SU-DHL-6 (cell line): ENCODE data around the gene FOXC1.

Experiments
- H2AFZ ChIP-seq: fragments of 200-600 bp; sonication (generic); 2 replicates; pipeline ENCODE4 v1.6.1; 2014; ENCODE audit warnings: low read depth, mild to moderate bottlenecking, moderate library complexity, mixed read lengths, antibody characterized with exemption, low read length; ENCODE audit not compliant: severe bottlenecking
- H3F3A ChIP-seq: fragments of 200-600 bp; shearing (Covaris generic); 2 replicates; pipeline ENCODE4 v1.6.0; 2016; ENCODE audit warnings: antibody characterized with exemption, mild to moderate bottlenecking; ENCODE audit not compliant: insufficient read depth
- H3K27ac ChIP-seq: fragments of 200-600 bp; sonication (generic); 2 replicates; pipeline ENCODE4 v1.5.1; 2016; ENCODE audit warnings: low read depth, mild to moderate bottlenecking, low read length, moderate library complexity, mixed read lengths
- H3K27me3 ChIP-seq: fragments of 200-600 bp; sonication (generic), shearing (Covaris generic); 2 replicates; pipeline ENCODE4 v1.6.0; 2014; ENCODE audit warnings: mild to moderate bottlenecking, low read length
- H3K36me3 ChIP-seq: fragments of 200-600 bp; sonication (generic); 2 replicates; pipeline ENCODE4 v1.6.1; 2014; ENCODE audit warnings: mild to moderate bottlenecking, low read length, mixed read lengths
- H3K4me2 ChIP-seq: fragments of 300-600, 200-600 bp; shearing (Covaris generic), sonication (generic); 2 replicates; pipeline ENCODE4 v1.6.0; 2014; ENCODE audit warnings: low read length, low read depth, mild to moderate bottlenecking; ENCODE audit not compliant: poor library complexity, severe bottlenecking
- H3K4me3 ChIP-seq: fragments of 200-600 bp; sonication (generic); 2 replicates; pipeline ENCODE4 v1.5.1; 2014; ENCODE audit warnings: antibody characterized with exemption, low read length, mild to moderate bottlenecking, mixed read lengths; ENCODE audit not compliant: insufficient read depth, poor library complexity, severe bottlenecking
- H3K79me2 ChIP-seq: fragments of 200-600 bp; sonication (generic); 2 replicates; pipeline ENCODE4 v1.6.1; 2014; ENCODE audit warnings: mild to moderate bottlenecking, low read length, moderate library complexity; ENCODE audit not compliant: insufficient read depth
- H3K9ac ChIP-seq: fragments of 200-600 bp; sonication (generic); 2 replicates; pipeline ENCODE4 v1.7.0; 2014; ENCODE audit warnings: mild to moderate bottlenecking, low read length
- H3K9me2 ChIP-seq: fragments of 200-600 bp; sonication (generic); replicated peaks from 2 replicates; pipeline ENCODE4 v1.6.1; 2014; ENCODE audit warnings: low read length; ENCODE audit not compliant: insufficient read depth
- H3K9me3 ChIP-seq: fragments of 200-600 bp; sonication (generic); 2 replicates; pipeline ENCODE4 v1.6.1; 2014; ENCODE audit warnings: low read length, mixed read lengths; ENCODE audit not compliant: insufficient read depth
- H4K20me1 ChIP-seq: fragments of 200-600 bp; sonication (generic); 2 replicates; pipeline ENCODE4 v1.6.1; 2014; ENCODE audit warnings: low read depth, mild to moderate bottlenecking, antibody characterized with exemption, low read length, moderate library complexity, mixed read lengths
- CTCF ChIP-seq: fragments of 200-600 bp; sonication (generic); IDR thresholded peaks from one replicate; pipeline ENCODE4 v1.5.1; 2017; ENCODE audit warnings: antibody characterized with exemption, mild to moderate bottlenecking, low read length, moderate library complexity; ENCODE audit not compliant: insufficient read depth, poor library complexity, severe bottlenecking
- EZH2phosphoT487 ChIP-seq: fragments of 200-600 bp; sonication (generic), shearing (Covaris generic); conservative IDR thresholded peaks from 2 replicates; pipeline ENCODE4 v1.6.1; 2018; ENCODE audit warnings: mild to moderate bottlenecking, antibody characterized with exemption, low read length, moderate library complexity, mixed read lengths

FOXC1 gene

GRCh38 chr6:1584996-1585668 lies 24.6 kb upstream of the FOXC1 start:
- H3K9me3 ChIP-seq = no peaks in the 10 kb centered on the region
- no peaks in the 10 kb centered on the region for H3K79me2 ChIP-seq
- no peak overlapping the region for H2AFZ ChIP-seq
- H3K36me3 ChIP-seq = no peaks in the 10 kb centered on the region
- no peak overlapping the region for H3K4me2 ChIP-seq
- no peaks in the 10 kb centered on the region for H4K20me1 ChIP-seq
- no peak overlapping the region for H3K9ac ChIP-seq
- no peaks in the 10 kb centered on the region for H3K27me3 ChIP-seq
- no peaks in the 10 kb centered on the region for H3F3A ChIP-seq
- H3K4me3 ChIP-seq = no peak overlapping the region
- no peak overlapping the region for H3K27ac ChIP-seq
- TF ChIP-seq CTCF = no peak
- TF ChIP-seq EZH2phosphoT487 = 0 out of 2 replicates have a peak, but pooled peaks have one; percentile 81
- no peaks in the 10 kb centered on the region for H3K9me2 ChIP-seq

GRCh38 chr6:1585669-1586049 lies 24.1 kb upstream of the FOXC1 start:
- no peaks in the 10 kb centered on the region for H3K79me2 ChIP-seq
- H3K9me3 ChIP-seq = no peaks in the 10 kb centered on the region
- H3K27me3 ChIP-seq = no peaks in the 10 kb centered on the region
- H3K36me3 ChIP-seq = no peaks in the 10 kb centered on the region
- H3F3A ChIP-seq = no peaks in the 10 kb centered on the region
- H3K27ac ChIP-seq = no peak overlapping the region
- no peak overlapping the region for H2AFZ ChIP-seq
- no peak overlapping the region for H3K9ac ChIP-seq
- H3K9me2 ChIP-seq = no peaks in the 10 kb centered on the region
- TF ChIP-seq CTCF (no peak), EZH2phosphoT487 (no peak)
- no peak overlapping the region for H3K4me3 ChIP-seq
- no peak overlapping the region for H3K4me2 ChIP-seq
- H4K20me1 ChIP-seq = no peaks in the 10 kb centered on the region

- H4K20me1 ChIP-seq = no peaks in the 10 kb centered on the region
- TF ChIP-seq CTCF (no peak), EZH2phosphoT487 (no peak)
- no peaks in the 10 kb centered on the region for H3K9me2 ChIP-seq
- no peaks in the 10 kb centered on the region for H3K36me3 ChIP-seq
- H2AFZ ChIP-seq = no peak overlapping the region
- no peak overlapping the region for H3K4me3 ChIP-seq
- H3K79me2 ChIP-seq = no peaks in the 10 kb centered on the region
- H3K9ac ChIP-seq = no peak overlapping the region
- H3F3A ChIP-seq = no peaks in the 10 kb centered on the region
- no peak overlapping the region for H3K4me2 ChIP-seq
- no peak overlapping the region for H3K27ac ChIP-seq
- H3K9me3 ChIP-seq = no peaks in the 10 kb centered on the region
- H3K27me3 ChIP-seq = no peaks in the 10 kb centered on the region
Observed at GRCh38 chr6:1586256-1586655, 23.5 kb upstream of the FOXC1 start.
